Panc1 (cell line): ENCODE measurements around the gene QRICH1.

Experiments
- TF ChIP-seq, protein P1 (sequence below): fragments of 450-650 bp; IDR thresholded peaks from 2 replicates; pipeline ENCODE4 v1.5.1; 2017; ENCODE audit warnings: mild to moderate bottlenecking
- TF ChIP-seq, protein P2 (sequence below), 2 experiments: IDR thresholded peaks; 2 replicates each; pipeline ENCODE4 v1.6.1; 2011 to 2012; ENCODE audit warnings: low read depth in 2 of 2, control low read depth in 1 of 2, low read length in 1 of 2, mild to moderate bottlenecking in 1 of 2, moderate library complexity in 1 of 2; ENCODE audit not compliant: insufficient read depth in 1 of 2

DNA sequence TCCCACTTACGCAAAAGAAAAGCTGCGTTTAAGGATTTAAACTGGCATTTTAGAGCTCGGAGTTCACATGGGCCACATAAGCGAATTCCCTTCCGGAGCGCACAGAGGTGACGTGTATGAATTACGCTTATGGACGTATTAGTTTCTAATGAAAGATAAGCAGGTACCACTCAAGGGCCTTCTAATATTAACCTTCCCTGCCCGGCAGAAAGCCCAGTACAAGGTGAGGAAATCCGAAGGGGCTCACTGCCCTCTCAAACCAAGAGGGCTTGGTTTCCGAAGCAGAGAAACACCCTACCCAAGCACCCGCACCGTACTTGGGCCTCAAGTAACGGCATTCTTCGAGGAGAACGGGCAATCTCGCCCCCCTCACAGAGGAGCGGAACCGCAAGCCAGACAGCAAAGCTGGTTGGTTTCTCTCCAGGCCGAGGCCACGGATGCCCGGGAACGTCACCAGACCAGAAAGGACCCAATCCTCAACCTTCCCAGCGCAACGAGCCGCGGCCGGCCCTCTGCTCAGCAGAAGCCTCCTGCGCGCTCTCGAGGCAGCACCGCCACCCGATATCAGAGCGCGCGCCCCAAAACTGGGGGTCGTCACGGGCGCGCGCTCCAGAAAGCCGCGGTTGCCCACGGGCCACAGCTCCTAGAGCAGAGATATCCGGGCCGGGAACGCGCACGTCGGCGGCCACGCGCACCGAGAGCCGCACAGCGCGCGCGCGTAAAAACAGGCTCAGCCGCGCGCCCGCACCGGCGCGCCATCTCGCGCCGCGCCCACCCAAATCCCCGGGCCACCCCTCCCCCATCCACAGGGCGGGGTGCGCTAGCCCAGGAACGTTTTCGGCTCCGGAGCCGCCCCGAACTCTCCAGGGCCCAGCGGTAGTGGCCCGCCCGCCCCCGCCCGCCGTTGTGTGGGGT, 676 bp downstream of the QRICH1 start:
- TF ChIP-seq, protein P1, sequence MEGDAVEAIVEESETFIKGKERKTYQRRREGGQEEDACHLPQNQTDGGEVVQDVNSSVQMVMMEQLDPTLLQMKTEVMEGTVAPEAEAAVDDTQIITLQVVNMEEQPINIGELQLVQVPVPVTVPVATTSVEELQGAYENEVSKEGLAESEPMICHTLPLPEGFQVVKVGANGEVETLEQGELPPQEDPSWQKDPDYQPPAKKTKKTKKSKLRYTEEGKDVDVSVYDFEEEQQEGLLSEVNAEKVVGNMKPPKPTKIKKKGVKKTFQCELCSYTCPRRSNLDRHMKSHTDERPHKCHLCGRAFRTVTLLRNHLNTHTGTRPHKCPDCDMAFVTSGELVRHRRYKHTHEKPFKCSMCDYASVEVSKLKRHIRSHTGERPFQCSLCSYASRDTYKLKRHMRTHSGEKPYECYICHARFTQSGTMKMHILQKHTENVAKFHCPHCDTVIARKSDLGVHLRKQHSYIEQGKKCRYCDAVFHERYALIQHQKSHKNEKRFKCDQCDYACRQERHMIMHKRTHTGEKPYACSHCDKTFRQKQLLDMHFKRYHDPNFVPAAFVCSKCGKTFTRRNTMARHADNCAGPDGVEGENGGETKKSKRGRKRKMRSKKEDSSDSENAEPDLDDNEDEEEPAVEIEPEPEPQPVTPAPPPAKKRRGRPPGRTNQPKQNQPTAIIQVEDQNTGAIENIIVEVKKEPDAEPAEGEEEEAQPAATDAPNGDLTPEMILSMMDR = no peak
- TF ChIP-seq, protein P2, sequence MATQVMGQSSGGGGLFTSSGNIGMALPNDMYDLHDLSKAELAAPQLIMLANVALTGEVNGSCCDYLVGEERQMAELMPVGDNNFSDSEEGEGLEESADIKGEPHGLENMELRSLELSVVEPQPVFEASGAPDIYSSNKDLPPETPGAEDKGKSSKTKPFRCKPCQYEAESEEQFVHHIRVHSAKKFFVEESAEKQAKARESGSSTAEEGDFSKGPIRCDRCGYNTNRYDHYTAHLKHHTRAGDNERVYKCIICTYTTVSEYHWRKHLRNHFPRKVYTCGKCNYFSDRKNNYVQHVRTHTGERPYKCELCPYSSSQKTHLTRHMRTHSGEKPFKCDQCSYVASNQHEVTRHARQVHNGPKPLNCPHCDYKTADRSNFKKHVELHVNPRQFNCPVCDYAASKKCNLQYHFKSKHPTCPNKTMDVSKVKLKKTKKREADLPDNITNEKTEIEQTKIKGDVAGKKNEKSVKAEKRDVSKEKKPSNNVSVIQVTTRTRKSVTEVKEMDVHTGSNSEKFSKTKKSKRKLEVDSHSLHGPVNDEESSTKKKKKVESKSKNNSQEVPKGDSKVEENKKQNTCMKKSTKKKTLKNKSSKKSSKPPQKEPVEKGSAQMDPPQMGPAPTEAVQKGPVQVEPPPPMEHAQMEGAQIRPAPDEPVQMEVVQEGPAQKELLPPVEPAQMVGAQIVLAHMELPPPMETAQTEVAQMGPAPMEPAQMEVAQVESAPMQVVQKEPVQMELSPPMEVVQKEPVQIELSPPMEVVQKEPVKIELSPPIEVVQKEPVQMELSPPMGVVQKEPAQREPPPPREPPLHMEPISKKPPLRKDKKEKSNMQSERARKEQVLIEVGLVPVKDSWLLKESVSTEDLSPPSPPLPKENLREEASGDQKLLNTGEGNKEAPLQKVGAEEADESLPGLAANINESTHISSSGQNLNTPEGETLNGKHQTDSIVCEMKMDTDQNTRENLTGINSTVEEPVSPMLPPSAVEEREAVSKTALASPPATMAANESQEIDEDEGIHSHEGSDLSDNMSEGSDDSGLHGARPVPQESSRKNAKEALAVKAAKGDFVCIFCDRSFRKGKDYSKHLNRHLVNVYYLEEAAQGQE (IDR thresholded peaks at IDR 0.05; ENCODE audit: insufficient read depth in 1 of 2, low read depth in 2 of 2, low read length in 1 of 2) = no peak
